Head of caudate nucleus (tissue), 42 donors: ENCODE measurements around the gene VAX1.
"Not testable (repeated sequence)": the region's sequence is repeated elsewhere in the genome, so short reads cannot be mapped to it uniquely, and the experiment has no call there.

ENCODE experiments used
- DNase-seq, 42 donors: peaks; one replicate each; pipeline versions ENCODE4 v3.0.0 to v3.0.0-alpha.2; 2020 to 2021; ENCODE audit warnings: mixed read lengths in 7 of 42
- intact Hi-C: fragments of 100-400 bp; cut with DNase I; formaldehyde crosslinking; loops from one replicate; pipeline ENCODE4 v1.15.0; 2022

Gene VAX1

GRCh38 chr10:117139581-117140524 is 1.8 kb upstream of the VAX1 start:
- intact Hi-C loops = loop anchor here (10.0 kb wide), 1 partner anchor 135 kb away; the partner anchor contains the start of gene SHTN1
- no peak for DNase-seq

- intact Hi-C loops = loop anchor here (10.0 kb wide), 1 partner anchor 134 kb away; the partner anchor contains the start of gene SHTN1
- DNase-seq = peak in 26 of 42 donors; percentile 22 to 75 (median 48)
Measured at GRCh38 chr10:117138838-117139580, 939 bp upstream of the VAX1 start.

- peak in 35 of 42 donors; percentile 32 to 85 (median 61) for DNase-seq
Measured at GRCh38 chr10:117137031-117137910, 799 bp downstream of the VAX1 start.

GRCh38 chr10:117136391-117136975 is 1.6 kb downstream of the VAX1 start:
- DNase-seq = peak in 6 of 42 donors; percentile 16 to 64 (median 38)
- intact Hi-C loops = loop anchor here (10.0 kb wide), 1 partner anchor 132 kb away; the partner anchor contains the start of gene SHTN1

More at GRCh38 chr10:117137031-117137910, 799 bp downstream of the VAX1 start:
- intact Hi-C loops = loop anchor here (10.0 kb wide), 1 partner anchor 132 kb away; the partner anchor contains the start of gene SHTN1

DNA sequence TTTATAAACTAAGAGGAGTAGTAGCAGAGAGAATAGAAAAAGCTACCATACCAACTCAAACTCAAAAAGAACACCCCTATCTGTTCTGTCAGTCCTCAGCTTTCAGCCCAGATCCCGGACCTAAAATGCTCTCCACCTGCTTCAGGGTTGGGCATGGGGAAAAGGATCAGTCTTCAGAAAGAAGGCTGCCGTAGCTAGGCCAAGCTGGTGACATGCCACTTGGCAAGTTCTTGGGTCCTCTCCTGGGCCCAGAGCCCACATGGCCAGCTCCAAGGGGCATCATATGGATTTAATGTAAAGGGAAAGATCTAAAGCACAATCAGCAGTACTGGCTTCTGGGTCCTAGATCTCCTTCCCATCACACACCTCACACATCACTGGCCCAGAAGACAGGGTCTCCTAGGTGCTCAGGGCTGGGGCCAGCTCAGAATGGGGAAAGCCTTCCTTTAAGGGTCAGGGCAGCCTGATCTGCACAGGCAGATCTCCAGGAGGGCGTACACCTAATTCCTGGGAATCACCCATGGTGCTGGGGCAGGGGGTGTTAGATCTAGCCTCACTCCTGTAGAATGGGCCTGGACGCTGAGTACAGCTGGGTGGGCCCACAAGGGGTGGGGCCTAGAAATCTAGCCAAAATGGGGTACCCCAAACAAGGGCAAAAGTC is 2.5 kb downstream of the VAX1 start:
- intact Hi-C loops = loop anchor here (10.0 kb wide), 1 partner anchor 131 kb away; the partner anchor contains the start of gene SHTN1
- DNase-seq = no peak

DNA sequence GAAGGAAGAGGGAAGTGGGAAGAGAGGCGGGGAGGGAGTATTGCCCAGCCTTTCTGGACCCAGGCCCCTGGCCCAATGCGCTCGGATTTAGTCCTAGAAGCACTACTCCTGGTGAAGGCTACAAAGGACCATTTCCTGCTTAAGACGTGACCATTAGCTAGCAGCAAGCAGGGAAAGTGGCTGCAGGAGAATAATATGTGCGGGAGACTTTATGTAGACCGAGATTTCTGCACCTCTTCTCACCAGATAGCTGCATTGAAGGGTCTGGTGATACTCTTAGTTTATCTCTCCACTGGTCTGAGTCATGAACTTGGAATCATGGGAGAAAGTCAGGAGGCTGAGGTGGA is 3.1 kb downstream of the VAX1 start:
- no peak for DNase-seq
- intact Hi-C loops = loop anchor here (10.0 kb wide), 1 partner anchor 130 kb away; the partner anchor contains the start of gene SHTN1

GRCh38 chr10:117134306-117135025 is 3.6 kb downstream of the VAX1 start:
- intact Hi-C loops = loop anchor here (10.0 kb wide), 1 partner anchor 130 kb away; the partner anchor contains the start of gene SHTN1
- DNase-seq = peak in 31 of 42 donors; percentile 33 to 82 (median 55)

- DNase-seq = peak in 8 of 42 donors; percentile 14 to 54 (median 38)
- intact Hi-C loops = loop anchor here (10.0 kb wide), 1 partner anchor 129 kb away; the partner anchor contains the start of gene SHTN1
Measured at GRCh38 chr10:117134056-117134305, 4.1 kb downstream of the VAX1 start.

GRCh38 chr10:117133273-117134055 is 4.6 kb downstream of the VAX1 start:
- intact Hi-C loops = loop anchor here (1.0 to 10.0 kb wide), 2 partner anchors 34 to 129 kb away; partner anchors contain the start of gene SHTN1
- peak in 2 of 42 donors; percentile 11 to 56 for DNase-seq

DNA sequence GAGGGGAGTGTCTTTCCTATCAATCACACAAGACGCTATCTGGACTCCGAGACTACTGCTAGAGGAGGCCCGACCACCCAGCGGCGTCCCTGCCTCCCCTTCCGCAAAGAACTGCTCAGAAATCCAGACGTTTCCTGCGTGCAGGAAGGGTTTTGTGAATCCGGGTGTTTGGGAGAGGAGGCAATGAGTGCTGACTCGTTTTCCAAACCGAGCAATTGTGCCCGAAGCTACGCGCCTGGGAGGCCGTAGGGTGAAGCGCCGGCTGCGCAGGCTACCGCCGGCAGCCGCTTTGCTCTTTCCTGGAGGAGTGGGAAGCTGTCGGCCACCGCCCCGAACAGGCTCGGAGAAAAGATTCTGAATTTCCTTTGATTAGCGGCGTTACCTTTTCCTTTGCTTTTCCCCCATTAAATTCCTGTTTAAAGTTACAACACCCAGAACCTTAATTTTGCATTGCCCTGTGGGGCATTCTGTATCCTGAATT is 5.3 kb downstream of the VAX1 start:
- DNase-seq = peak in 2 of 42 donors; percentile 8 to 45

GRCh38 chr10:117131376-117132327 is 6.4 kb downstream of the VAX1 start:
- DNase-seq = peak in 35 of 42 donors; percentile 39 to 83 (median 60)
- intact Hi-C loops = loop anchor here (10.0 kb wide), 1 partner anchor 127 kb away; the partner anchor contains the start of gene SHTN1

More for the DNA sequence above, 5.3 kb downstream of the VAX1 start:
- intact Hi-C loops = loop anchor here (1.0 to 10.0 kb wide), 2 partner anchors 35 to 128 kb away; partner anchors contain the start of gene SHTN1

- intact Hi-C loops = loop anchor here (10.0 kb wide), 1 partner anchor 126 kb away; the partner anchor contains the start of gene SHTN1
- DNase-seq = no peak
Measured at GRCh38 chr10:117130862-117131375, 7.2 kb downstream of the VAX1 start.

DNA sequence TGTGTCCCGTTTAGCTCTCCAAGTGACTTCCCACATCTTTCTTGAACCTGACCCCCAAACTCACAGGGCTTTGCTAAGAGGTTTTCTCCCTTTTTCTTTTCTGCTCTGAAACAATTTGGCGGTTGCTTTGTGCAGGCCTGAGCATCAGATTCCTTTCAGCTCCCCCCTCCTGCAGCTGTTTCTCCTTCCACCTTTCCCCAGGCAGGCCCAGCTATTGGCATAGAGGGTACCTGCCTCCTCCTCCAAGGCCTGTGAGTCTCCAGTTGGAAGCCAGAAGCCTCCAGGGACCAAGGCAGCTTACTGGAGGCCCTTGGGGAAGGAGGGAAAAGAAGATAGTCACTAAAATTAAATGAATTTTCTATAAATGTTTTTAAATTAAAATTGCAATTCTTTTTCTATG is 7.7 kb downstream of the VAX1 start:
- no peak for DNase-seq
- intact Hi-C loops = loop anchor here (10.0 kb wide), 1 partner anchor 126 kb away; the partner anchor contains the start of gene SHTN1

- intact Hi-C loops, DNase-seq: not testable (repeated sequence)
Measured at GRCh38 chr10:117126645-117127044, 11.4 kb downstream of the VAX1 start.
